Sigmoid colon (tissue), 7 donors: Measurements from ENCODE around the gene DTD2. TPM values are rescaled to one million over a fixed set of nuclear protein-coding genes. Genes with fewer than 3 reads are reported as not detected.
A peak's percentile ranks its signal among the peaks of the same experiment; 100 is the strongest.

Source experiments
- DNase-seq: peaks from one replicate; pipeline ENCODE4 v3.0.0-alpha.2; 2019
- H3K27ac ChIP-seq, 4 donors: fragments of 200-600 bp; sonication (generic); one replicate each; pipeline ENCODE4 v1.5.1; 2016 to 2019; ENCODE audit warnings: mild to moderate bottlenecking in 1 of 4
- H3K27me3 ChIP-seq, 3 donors: fragments of 200-600 bp; sonication (generic); one replicate each; pipeline ENCODE4 v1.5.1; 2019; ENCODE audit warnings: mild to moderate bottlenecking in 1 of 3
- H3K36me3 ChIP-seq, 4 donors: fragments of 200-600 bp; sonication (generic); one replicate each; pipeline ENCODE4 v1.5.1; 2016 to 2019
- H3K4me1 ChIP-seq, 4 donors: fragments of 200-600 bp; sonication (generic); one replicate each; pipeline ENCODE4 v1.5.1; 2017 to 2019
- H3K4me3 ChIP-seq, 4 donors: fragments of 200-600 bp; sonication (generic); one replicate each; pipeline ENCODE4 v1.5.1; 2017 to 2019; ENCODE audit warnings: mild to moderate bottlenecking in 2 of 4, moderate library complexity in 1 of 4
- H3K9me3 ChIP-seq, 4 donors: fragments of 200-600 bp in 3 of 4; sonication (generic) in 3 of 4; one replicate each; pipeline versions ENCODE4 v1.5.1 to v1.6.1; 2013 to 2019
- CTCF ChIP-seq, 4 experiments: fragments of 450-650 bp in 3 of 4; fragments of 200-600 bp in 1 of 4; IDR thresholded peaks; one replicate each; pipeline ENCODE4 v1.5.1; 2016 to 2019; ENCODE audit warnings: antibody characterized with exemption in 4 of 4, mild to moderate bottlenecking in 3 of 4, moderate library complexity in 2 of 4
- EP300 ChIP-seq, 4 donors: sonication (generic); formaldehyde crosslinking; IDR thresholded peaks; one replicate each; pipeline ENCODE4 v1.6.1; 2017; ENCODE audit warnings: antibody characterized with exemption in 4 of 4
- POLR2A ChIP-seq, 2 donors: fragments of 450-650 bp; IDR thresholded peaks; one replicate each; pipeline ENCODE4 v1.6.1; 2016; ENCODE audit warnings: antibody characterized with exemption in 2 of 2, mild to moderate bottlenecking in 2 of 2, moderate library complexity in 2 of 2
- POLR2AphosphoS5 ChIP-seq, 4 donors: sonication (generic); formaldehyde crosslinking; IDR thresholded peaks; one replicate each; pipeline ENCODE4 v1.6.1; 2017; ENCODE audit warnings: antibody characterized with exemption in 4 of 4
- WGBS, 2 donors: extraction: QIAGEN DNeasy Blood & Tissue Kit; methylation state at CpG; one replicate each; pipeline ENCODE4 v1.1.7; 2013; 5-methylcytosine and 5-hydroxymethylcytosine counted together
- intact Hi-C: fragments of 100-400 bp; cut with DNase I; formaldehyde crosslinking; loops from one replicate; pipeline ENCODE4 v1.15.1; 2023
- polyA plus RNA-seq, 3 donors: library from polyadenylated mRNA; stranded (reverse); fragments of 200-250 nt; gene quantifications; one replicate each; pipeline ENCODE4 v1.2.3, GENCODE V29; 2013
- total RNA-seq, 4 donors: library from RNA; depleted of rRNA; stranded (reverse); fragments of >200 nt; gene quantifications; one replicate each; pipeline ENCODE4 v1.1.0, GENCODE V29; 2016
- donor health status: healthy with polysubstance abuse.
- donor health status: Bipolar disorder and iron deficiency.
- donor health status: healthy.

Gene DTD2
- total RNA-seq (10 to 100 TPM; 26.0 to 31.6 (median 27.6) TPM), polyA plus RNA-seq (10 to 100 TPM; 10.8 to 13.8 (median 11.6) TPM)

- Histone ChIP-seq H3K9me3 (no peaks in the 10 kb centered on the region), H3K27me3 (no peaks in the 10 kb centered on the region), H3K27ac (peak within 1 kb of the TSS; percentile 88 to 95 (median 94)), H3K4me3 (peak within 1 kb of the TSS; percentile 68 to 80 (median 74)), H3K4me1 (peaks cover 0 to 32% (median 16%) of the 10 kb centered on the region in 4 donors), H3K36me3 (peaks cover 0 to 11% (median 4%) of the 10 kb centered on the region in 4 donors)
- 2 to 3% methylated on average over 70 of the region's 70 CpGs for WGBS, 2 donors
- peak; percentile 97 for DNase-seq
- peak; percentile 72 to 94 (median 88) for TF ChIP-seq POLR2AphosphoS5 (IDR thresholded peaks at IDR 0.05)
- TF ChIP-seq POLR2A (IDR thresholded peaks at IDR 0.05) = peak; percentile 51 to 63
- TF ChIP-seq CTCF (IDR thresholded peaks at IDR 0.05) = no peak
- intact Hi-C loops = loop anchor here (2.0 to 5.0 kb wide), 3 partner anchors 36 to 795 kb away; partner anchors contain the start of genes HEATR5A and NUBPL
Measured at GRCh38 chr14:31456841-31457664, at the start of gene DTD2. TSS of gene DTD2 (minus strand) at chr14:31457506. CDS start at chr14:31457393, 113 bp downstream.

- Histone ChIP-seq H3K4me3 (no peak overlapping the region), H3K36me3 (no peaks in the 10 kb centered on the region), H3K9me3 (no peaks in the 10 kb centered on the region), H3K27ac (peak overlapping the region in 2 of 4 donors; percentile 38 to 74), H3K27me3 (no peaks in the 10 kb centered on the region), H3K4me1 (peaks cover 0 to 25% (median 18%) of the 10 kb centered on the region in 4 donors)
- no peak for TF ChIP-seq POLR2A (IDR thresholded peaks at IDR 0.05)
- no peak for TF ChIP-seq POLR2AphosphoS5 (IDR thresholded peaks at IDR 0.05)
- no peak for TF ChIP-seq EP300 (IDR thresholded peaks at IDR 0.05)
- TF ChIP-seq CTCF (IDR thresholded peaks at IDR 0.05) = no peak
- 63 to 73% methylated on average over 1 of the region's 1 CpG for whole genome bisulfite sequencing, 2 donors
- DNase-seq = no peak
- intact Hi-C loops = loop anchor here (10.0 kb wide), 1 partner anchor 969 kb away; no protein-coding TSS in a partner anchor
Measured at GRCh38 chr14:31505411-31505810, 48.1 kb upstream of the DTD2 start.

- H3K27ac ChIP-seq = no peak overlapping the region
- 59 to 77% methylated on average over 2 of the region's 2 CpGs for WGBS, 2 donors
- no peaks in the 10 kb centered on the region for H3K36me3 ChIP-seq
- DNase-seq = no peak
- peaks cover 0 to 24% (median 18%) of the 10 kb centered on the region in 4 donors for H3K4me1 ChIP-seq
- no peak for TF ChIP-seq POLR2A (IDR thresholded peaks at IDR 0.05)
- no peak for TF ChIP-seq EP300 (IDR thresholded peaks at IDR 0.05)
- no peak for TF ChIP-seq POLR2AphosphoS5 (IDR thresholded peaks at IDR 0.05)
- TF ChIP-seq CTCF (IDR thresholded peaks at IDR 0.05) = no peak
- no peaks in the 10 kb centered on the region for H3K27me3 ChIP-seq
- no peak overlapping the region for H3K4me3 ChIP-seq
- no peaks in the 10 kb centered on the region for H3K9me3 ChIP-seq
- intact Hi-C loops = loop anchor here (10.0 kb wide), 1 partner anchor 973 kb away; no protein-coding TSS in a partner anchor
Measured at GRCh38 chr14:31501870-31502269, 44.6 kb upstream of the DTD2 start.

- Histone ChIP-seq H3K4me1 (no peaks in the 10 kb centered on the region), H3K4me3 (no peak overlapping the region), H3K36me3 (no peaks in the 10 kb centered on the region), H3K27ac (no peak overlapping the region), H3K9me3 (no peaks in the 10 kb centered on the region), H3K27me3 (no peaks in the 10 kb centered on the region)
- TF ChIP-seq CTCF (IDR thresholded peaks at IDR 0.05) (no peak), EP300 (IDR thresholded peaks at IDR 0.05) (no peak), POLR2A (IDR thresholded peaks at IDR 0.05) (no peak), POLR2AphosphoS5 (IDR thresholded peaks at IDR 0.05) (no peak)
- no peak for DNase-seq
- intact Hi-C loops = no loop called here
- WGBS, 2 donors = 77 to 84% methylated on average over 8 of the region's 8 CpGs
Measured at GRCh38 chr14:31492759-31493498, 35.6 kb upstream of the DTD2 start.
